ENCODE measurements around the gene GRM8. TPM values are rescaled to one million over a fixed set of nuclear protein-coding genes. Genes with fewer than 3 reads are reported as not detected.

Gene GRM8
- total RNA-seq, 1 experiment from 2014 or later = 0.80 TPM

- no peaks in the 10 kb centered on the region for H3K27me3 ChIP-seq (replicated peaks; ENCODE audit: insufficient read depth, low read depth, low read length, poor library complexity)
- no peaks in the 10 kb centered on the region for H3K9me3 ChIP-seq (ENCODE audit: low read depth, low read length, poor library complexity, severe bottlenecking)
- no TSS peak for BruUV-seq (replicated peaks)
- H3K36me3 ChIP-seq (ENCODE audit: insufficient read depth, low read length, poor library complexity, severe bottlenecking) = no peaks in the 10 kb centered on the region
- intact Hi-C loops (cut with micrococcal nuclease; ENCODE audit: unreplicated experiment) = no loop called here
- no peaks in the 10 kb centered on the region for H3K4me1 ChIP-seq (ENCODE audit: insufficient read depth, low read length, poor library complexity, severe bottlenecking)
- H3K27ac ChIP-seq (ENCODE audit: low read depth, low read length, poor library complexity, severe bottlenecking) = no peak overlapping the region
- TF ChIP-seq CTCF (conservative IDR thresholded peaks at IDR 0.05; ENCODE audit: low read depth, low read length) (no peak), EZH2 (IDR thresholded peaks at IDR 0.05; ENCODE audit: borderline replicate concordance, low read depth, low read length, poor library complexity, severe bottlenecking) (no peak)
- ChIA-PET POLR2A (ENCODE audit: low non-redundant PET) (no interaction called here), CTCF (no interaction called here)
- DNase-seq (ENCODE audit: low spot score) = no peak
- H3K4me3 ChIP-seq (ENCODE audit: low read depth, low read length, poor library complexity, severe bottlenecking) = no peak overlapping the region
Measured at GRCh38 chr7:126426652-126427051, 826.1 kb downstream of the GRM8 start.

- no peak overlapping the region for H3K4me3 ChIP-seq (ENCODE audit: low read depth, low read length, poor library complexity, severe bottlenecking)
- no TSS peak for BruUV-seq (replicated peaks)
- intact Hi-C loops (cut with micrococcal nuclease; ENCODE audit: unreplicated experiment) = no loop called here
- H3K36me3 ChIP-seq (ENCODE audit: insufficient read depth, low read length, poor library complexity, severe bottlenecking) = no peaks in the 10 kb centered on the region
- TF ChIP-seq EZH2 (IDR thresholded peaks at IDR 0.05; ENCODE audit: borderline replicate concordance, low read depth, low read length, poor library complexity, severe bottlenecking) (no peak), CTCF (conservative IDR thresholded peaks at IDR 0.05; ENCODE audit: low read depth, low read length) (no peak)
- ChIA-PET CTCF (no interaction called here), POLR2A (ENCODE audit: low non-redundant PET) (no interaction called here)
- H3K4me1 ChIP-seq (ENCODE audit: insufficient read depth, low read length, poor library complexity, severe bottlenecking) = no peaks in the 10 kb centered on the region
- H3K27ac ChIP-seq (ENCODE audit: low read depth, low read length, poor library complexity, severe bottlenecking) = no peak overlapping the region
- no peak for DNase-seq (ENCODE audit: low spot score)
- H3K9me3 ChIP-seq (ENCODE audit: low read depth, low read length, poor library complexity, severe bottlenecking) = no peaks in the 10 kb centered on the region
- no peaks in the 10 kb centered on the region for H3K27me3 ChIP-seq (replicated peaks; ENCODE audit: insufficient read depth, low read depth, low read length, poor library complexity)
Measured at GRCh38 chr7:126424985-126425384, 827.8 kb downstream of the GRM8 start.

- ChIA-PET CTCF (no interaction called here), POLR2A (ENCODE audit: low non-redundant PET) (no interaction called here)
- intact Hi-C loops (cut with micrococcal nuclease; ENCODE audit: unreplicated experiment) = no loop called here
- Histone ChIP-seq H3K9me3 (ENCODE audit: low read depth, low read length, poor library complexity, severe bottlenecking) (no peaks in the 10 kb centered on the region), H3K27me3 (replicated peaks; ENCODE audit: insufficient read depth, low read depth, low read length, poor library complexity) (no peaks in the 10 kb centered on the region), H3K36me3 (ENCODE audit: insufficient read depth, low read length, poor library complexity, severe bottlenecking) (no peaks in the 10 kb centered on the region), H3K4me1 (ENCODE audit: insufficient read depth, low read length, poor library complexity, severe bottlenecking) (no peaks in the 10 kb centered on the region), H3K4me3 (ENCODE audit: low read depth, low read length, poor library complexity, severe bottlenecking) (no peak overlapping the region), H3K27ac (ENCODE audit: low read depth, low read length, poor library complexity, severe bottlenecking) (no peak overlapping the region)
- TF ChIP-seq CTCF (conservative IDR thresholded peaks at IDR 0.05; ENCODE audit: low read depth, low read length) = no peak
- no peak for TF ChIP-seq EZH2 (IDR thresholded peaks at IDR 0.05; ENCODE audit: borderline replicate concordance, low read depth, low read length, poor library complexity, severe bottlenecking)
- BruUV-seq (replicated peaks) = no TSS peak
- no peak for DNase-seq (ENCODE audit: low spot score)
Measured at GRCh38 chr7:126419047-126419446, 833.7 kb downstream of the GRM8 start.
